Caco-2 (cell line): ENCODE measurements around the gene IDE. TPM values are rescaled to one million over a fixed set of nuclear protein-coding genes. Genes with fewer than 3 reads are reported as not detected.

Experiments
- BruUV-seq: library from RNA; stranded (reverse); fragments of 400-500 nt; replicated peaks from 2 replicates; lab custom pipeline; 2021; lab: Mats Ljungman, UMichigan
- CTCF ChIA-PET: fragments of 300-600 bp; sonication (Branson Sonifier 250); formaldehyde crosslinking; loops from one replicate; lab custom pipeline; 2022; ENCODE audit warnings: antibody characterized with exemption; lab: Charles Lee
- POLR2A ChIA-PET: fragments of 300-600 bp; sonication (Branson Sonifier 250); formaldehyde crosslinking; loops from one replicate; lab custom pipeline; 2022; ENCODE audit warnings: antibody characterized with exemption; lab: Charles Lee
- DNase-seq, 2 experiments: peaks; one replicate each; pipeline versions ENCODE4 v3.0.0 to v3.0.0-alpha.2; 2020 to 2022
- H3K27me3 ChIP-seq: replicated peaks from 2 replicates; pipeline ENCODE4 v1.6.0; 2011; ENCODE audit warnings: low read length; ENCODE audit not compliant: control insufficient read depth, insufficient read depth
- H3K36me3 ChIP-seq: 2 replicates; pipeline ENCODE4 v1.5.1; 2011; ENCODE audit warnings: low read length; ENCODE audit not compliant: control insufficient read depth, insufficient read depth
- H3K4me1 ChIP-seq: fragments of 250-450 bp; sonication (Bioruptor Pico); 2 replicates; pipeline ENCODE4 v1.5.1; 2020; ENCODE audit warnings: mild to moderate bottlenecking
- H3K4me3 ChIP-seq: 2 replicates; pipeline ENCODE4 v1.5.1; 2011; ENCODE audit warnings: low read depth, mild to moderate bottlenecking, control low read depth, low read length
- H3K9me3 ChIP-seq: fragments of 250-450 bp; sonication (Bioruptor Pico); 2 replicates; pipeline ENCODE4 v1.5.1; 2020; ENCODE audit warnings: mild to moderate bottlenecking, moderate library complexity
- H3K27ac Mint-ChIP-seq: one replicate; pipeline ENCODE4 v1.8.0; 2022; ENCODE audit warnings: mixed read lengths; ENCODE audit not compliant: unreplicated experiment
- H3K27me3 Mint-ChIP-seq: one replicate; pipeline ENCODE4 v1.8.0; 2022; ENCODE audit warnings: mixed read lengths; ENCODE audit not compliant: insufficient read depth, unreplicated experiment
- H3K36me3 Mint-ChIP-seq: one replicate; pipeline ENCODE4 v1.8.0; 2022; ENCODE audit warnings: mild to moderate bottlenecking, mixed read lengths; ENCODE audit not compliant: insufficient read depth, unreplicated experiment
- H3K4me1 Mint-ChIP-seq: one replicate; pipeline ENCODE4 v1.8.0; 2022; ENCODE audit warnings: low read depth, mixed read lengths; ENCODE audit not compliant: unreplicated experiment
- H3K4me3 Mint-ChIP-seq: one replicate; pipeline ENCODE4 v1.8.0; 2022; ENCODE audit warnings: mild to moderate bottlenecking, moderate library complexity, mixed read lengths; ENCODE audit not compliant: unreplicated experiment
- H3K9me3 Mint-ChIP-seq: one replicate; pipeline ENCODE4 v1.8.0; 2022; ENCODE audit warnings: mixed read lengths; ENCODE audit not compliant: unreplicated experiment
- CTCF ChIP-seq, 2 experiments: fragments of 200-600 bp in 1 of 2; IDR thresholded peaks; 1 replicate in 1 of 2; 2 replicates in 1 of 2; pipeline versions ENCODE4 v1.5.1 to v1.8.0; 2011 to 2022; ENCODE audit warnings: antibody characterized with exemption in 1 of 2, control low read depth in 1 of 2, inconsistent platforms in 1 of 2, low read depth in 1 of 2, low read length in 1 of 2, mild to moderate bottlenecking in 1 of 2, moderate library complexity in 1 of 2; ENCODE audit not compliant: insufficient read depth in 1 of 2, severe bottlenecking in 1 of 2, unreplicated experiment in 1 of 2
- intact Hi-C: fragments of 100-400 bp; cut with micrococcal nuclease; formaldehyde crosslinking; loops from one replicate; pipeline ENCODE4 v1.10.0; 2022; ENCODE audit not compliant: unreplicated experiment
- total RNA-seq: library from RNA; stranded (reverse); gene quantifications from 2 replicates; pipeline ENCODE4 v1.2.3, GENCODE V29; 2022

Gene IDE
- total RNA-seq, 1 experiment from 2014 or later, result 85.5 TPM

GRCh38 chr10:92575961-92576360 lies 2.1 kb upstream of the IDE start:
- ChIA-PET CTCF (interaction anchor here (0.6 kb wide), 1 partner anchor 58 kb away, joined by 3 read pairs; no protein-coding TSS in a partner anchor), POLR2A (no interaction called here)
- no peaks in the 10 kb centered on the region for H3K27me3 Mint-ChIP-seq
- DNase-seq, result no peak
- peaks cover 30% of the 10 kb centered on the region for H3K4me1 Mint-ChIP-seq
- no peak overlapping the region for H3K4me3 Mint-ChIP-seq
- H3K36me3 Mint-ChIP-seq, result peaks cover 20% of the 10 kb centered on the region
- H3K27ac Mint-ChIP-seq, result no peak overlapping the region
- H3K9me3 Mint-ChIP-seq, result no peaks in the 10 kb centered on the region
- H3K36me3 ChIP-seq, result no peaks in the 10 kb centered on the region
- H3K27me3 ChIP-seq, result no peaks in the 10 kb centered on the region
- no peak overlapping the region for H3K4me3 ChIP-seq
- TF ChIP-seq CTCF (IDR thresholded peaks at IDR 0.05; ENCODE audit: insufficient read depth in 1 of 2, low read depth in 1 of 2, low read length in 1 of 2, severe bottlenecking in 1 of 2, unreplicated experiment in 1 of 2), result no peak
- no peaks in the 10 kb centered on the region for H3K9me3 ChIP-seq
- no TSS peak for BruUV-seq
- intact Hi-C loops, result loop anchor here (2.0 kb wide), 1 partner anchor 15 kb away; no protein-coding TSS in a partner anchor
- H3K4me1 ChIP-seq, result peaks cover 21% of the 10 kb centered on the region

GRCh38 chr10:92574548-92575261 lies 812 bp upstream of the IDE start:
- TF ChIP-seq CTCF (IDR thresholded peaks at IDR 0.05; ENCODE audit: insufficient read depth in 1 of 2, low read depth in 1 of 2, low read length in 1 of 2, severe bottlenecking in 1 of 2, unreplicated experiment in 1 of 2), result peak; percentile 9 to 60
- intact Hi-C loops, result loop anchor here (1.0 to 2.0 kb wide), 2 partner anchors 16 to 57 kb away; no protein-coding TSS in a partner anchor
- Histone ChIP-seq H3K4me1 (peaks cover 22% of the 10 kb centered on the region), H3K9me3 (no peaks in the 10 kb centered on the region), H3K4me3 (peak overlapping the region; percentile 69), H3K27me3 (no peaks in the 10 kb centered on the region), H3K36me3 (no peaks in the 10 kb centered on the region)
- POLR2A ChIA-PET, result interaction anchor here (0.5 to 1.4 kb wide), 4 partner anchors 16 to 83 kb away, joined by 3 to 11 read pairs (median 7); no protein-coding TSS in a partner anchor
- H3K4me1 Mint-ChIP-seq, result peaks cover 30% of the 10 kb centered on the region
- H3K9me3 Mint-ChIP-seq, result no peaks in the 10 kb centered on the region
- CTCF ChIA-PET, result interaction anchor here (0.5 to 4.6 kb wide), 7 partner anchors 13 to 519 kb away, joined by 3 to 85 read pairs (median 4); partner anchors contain the start of genes CPEB3, EXOC6 and MARCHF5
- H3K27ac Mint-ChIP-seq, result peak overlapping the region; percentile 74
- peak in 1 of 2 experiments; percentile 12 for DNase-seq
- TSS peak; percentile 63 for BruUV-seq
- H3K4me3 Mint-ChIP-seq, result peak overlapping the region; percentile 81
- H3K36me3 Mint-ChIP-seq, result peaks cover 20% of the 10 kb centered on the region
- H3K27me3 Mint-ChIP-seq, result no peaks in the 10 kb centered on the region

- Histone ChIP-seq H3K27me3 (no peaks in the 10 kb centered on the region), H3K4me1 (peaks cover 22% of the 10 kb centered on the region), H3K36me3 (no peaks in the 10 kb centered on the region), H3K4me3 (peak overlapping the region; percentile 69), H3K9me3 (no peaks in the 10 kb centered on the region)
- Mint-ChIP-seq H3K36me3 (peaks cover 29% of the 10 kb centered on the region), H3K4me1 (peaks cover 30% of the 10 kb centered on the region), H3K27ac (peak overlapping the region; percentile 74), H3K27me3 (no peaks in the 10 kb centered on the region), H3K9me3 (no peaks in the 10 kb centered on the region), H3K4me3 (peak overlapping the region; percentile 81)
- peak; percentile 35 to 38 for DNase-seq
- BruUV-seq, result no TSS peak
- ChIA-PET CTCF (interaction anchor here (0.8 to 4.6 kb wide), 4 partner anchors 17 to 59 kb away, joined by 3 to 85 read pairs (median 14); no protein-coding TSS in a partner anchor), POLR2A (interaction anchor here (1.0 to 1.4 kb wide), 2 partner anchors 18 to 56 kb away, joined by 6 to 11 read pairs; no protein-coding TSS in a partner anchor)
- peak in 1 of 2 experiments; percentile 15 for TF ChIP-seq CTCF (IDR thresholded peaks at IDR 0.05; ENCODE audit: insufficient read depth in 1 of 2, low read depth in 1 of 2, low read length in 1 of 2, severe bottlenecking in 1 of 2, unreplicated experiment in 1 of 2)
- intact Hi-C loops, result no loop called here
These were observed 649 bp downstream of the IDE start for GRCh38 chr10:92573091-92573797.
